Measurements from ENCODE around the gene CNTFR. TPM values are rescaled to one million over a fixed set of nuclear protein-coding genes. Genes with fewer than 3 reads are reported as not detected.

CNTFR gene
- total RNA-seq, 2 donors from 2014 or later, result 1.6 to 16.8 TPM

DNA sequence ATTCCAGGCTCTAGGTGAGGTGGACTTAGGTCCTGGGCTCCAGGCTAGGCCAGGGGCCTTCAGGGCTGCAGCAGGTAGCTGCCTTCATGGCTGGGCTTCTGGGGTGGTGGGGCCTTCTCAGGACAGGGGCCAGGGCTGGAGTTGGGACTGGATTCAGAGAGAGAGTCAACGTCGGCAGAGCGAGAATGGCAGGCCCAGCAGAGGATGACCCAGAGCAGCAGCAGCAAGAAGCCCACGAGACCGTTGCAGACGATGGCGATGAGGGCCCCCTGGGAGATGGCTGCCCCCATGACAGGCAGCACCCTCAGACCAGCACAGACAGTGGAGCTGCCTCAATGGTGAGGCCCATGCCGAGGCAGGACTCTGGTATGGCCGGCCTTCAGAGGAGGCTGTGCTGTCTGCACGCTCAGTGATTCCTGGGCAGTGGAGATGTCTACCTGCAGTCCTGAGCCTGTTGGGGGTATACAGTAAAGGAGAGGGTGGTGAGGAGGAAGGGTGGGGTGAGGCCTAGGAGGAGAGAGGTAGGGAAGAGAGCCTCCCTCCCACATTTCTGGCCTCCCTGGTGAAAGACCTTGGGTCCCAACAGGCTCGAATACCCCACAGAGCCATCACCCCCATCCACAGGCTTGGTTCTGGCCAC lies 68.0 kb downstream of the CNTFR start:
- H3K4me3 ChIP-seq, result no peak overlapping the region
- H3K27me3 ChIP-seq, result no peaks in the 10 kb centered on the region
- intact Hi-C loops (cut with DNase I), result no loop called here

DNA sequence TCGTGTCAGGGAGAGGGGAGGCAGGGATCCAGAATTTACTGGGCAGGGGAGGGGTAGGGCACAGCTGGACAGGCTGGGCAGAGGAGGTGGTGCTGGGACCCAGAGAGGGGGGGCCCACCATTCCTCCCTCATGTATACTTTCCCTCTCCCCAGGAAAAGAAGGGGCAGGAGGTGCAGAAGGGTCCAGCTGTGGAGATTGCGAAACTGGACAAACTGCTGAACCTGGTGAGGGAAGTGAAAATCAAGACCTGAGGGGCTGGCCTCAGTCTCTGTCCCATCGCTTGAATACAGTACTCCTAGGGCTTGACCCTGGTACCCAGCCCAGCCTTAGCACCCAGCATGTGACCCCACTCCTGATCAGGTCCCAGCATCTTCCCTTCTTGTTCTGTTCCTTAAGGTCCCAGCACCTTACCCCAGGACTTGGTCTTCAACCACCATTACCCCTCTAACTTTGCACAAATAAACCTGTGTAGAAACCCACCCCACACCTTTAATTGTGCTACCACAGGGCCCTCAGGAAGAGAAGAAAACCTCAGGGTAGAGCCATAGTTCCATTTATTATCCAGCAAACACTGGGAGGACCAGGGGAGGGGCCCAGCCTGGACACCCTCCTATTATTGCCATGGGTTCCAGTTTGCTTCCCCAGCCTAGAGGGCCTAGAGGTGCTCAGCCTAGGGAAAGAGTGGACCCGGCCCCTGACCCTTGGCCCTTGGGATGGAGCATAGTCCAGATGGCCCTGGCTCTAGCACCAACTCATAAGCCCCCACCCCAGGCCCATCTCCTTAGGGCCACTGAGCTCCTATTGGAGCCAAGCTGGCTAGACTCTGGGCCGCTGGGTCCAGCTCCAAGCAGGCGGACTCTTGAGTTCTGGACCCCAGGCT lies 68.8 kb downstream of the CNTFR start:
- Histone ChIP-seq H3K4me3 (no peak overlapping the region), H3K4me1 (peaks cover 11% of the 10 kb centered on the region), H3K27ac (no peak overlapping the region), H3K9me3 (no peaks in the 10 kb centered on the region), H3K36me3 (replicated peaks in 1 of 2; ENCODE audit: insufficient read depth in 1 of 2, low read depth in 2 of 2) (no peaks in the 10 kb centered on the region), H3K27me3 (no peaks in the 10 kb centered on the region)
- WGBS, 2 donors, result 88 to 90% methylated on average over 4 to 6 of the region's 6 CpGs
- no peak for DNase-seq
- intact Hi-C loops (cut with DNase I), result no loop called here
- TF ChIP-seq POLR2A (IDR thresholded peaks at IDR 0.05), result no peak
- TF ChIP-seq, protein P1, sequence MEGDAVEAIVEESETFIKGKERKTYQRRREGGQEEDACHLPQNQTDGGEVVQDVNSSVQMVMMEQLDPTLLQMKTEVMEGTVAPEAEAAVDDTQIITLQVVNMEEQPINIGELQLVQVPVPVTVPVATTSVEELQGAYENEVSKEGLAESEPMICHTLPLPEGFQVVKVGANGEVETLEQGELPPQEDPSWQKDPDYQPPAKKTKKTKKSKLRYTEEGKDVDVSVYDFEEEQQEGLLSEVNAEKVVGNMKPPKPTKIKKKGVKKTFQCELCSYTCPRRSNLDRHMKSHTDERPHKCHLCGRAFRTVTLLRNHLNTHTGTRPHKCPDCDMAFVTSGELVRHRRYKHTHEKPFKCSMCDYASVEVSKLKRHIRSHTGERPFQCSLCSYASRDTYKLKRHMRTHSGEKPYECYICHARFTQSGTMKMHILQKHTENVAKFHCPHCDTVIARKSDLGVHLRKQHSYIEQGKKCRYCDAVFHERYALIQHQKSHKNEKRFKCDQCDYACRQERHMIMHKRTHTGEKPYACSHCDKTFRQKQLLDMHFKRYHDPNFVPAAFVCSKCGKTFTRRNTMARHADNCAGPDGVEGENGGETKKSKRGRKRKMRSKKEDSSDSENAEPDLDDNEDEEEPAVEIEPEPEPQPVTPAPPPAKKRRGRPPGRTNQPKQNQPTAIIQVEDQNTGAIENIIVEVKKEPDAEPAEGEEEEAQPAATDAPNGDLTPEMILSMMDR (IDR thresholded peaks at IDR 0.05), result no peak
- no peak for ATAC-seq

More for the DNA sequence above, 68.0 kb downstream of the CNTFR start:
- Histone ChIP-seq H3K9me3 (no peaks in the 10 kb centered on the region), H3K36me3 (replicated peaks in 1 of 2; ENCODE audit: insufficient read depth in 1 of 2, low read depth in 2 of 2) (no peaks in the 10 kb centered on the region), H3K27ac (no peak overlapping the region), H3K4me1 (peaks cover 11% of the 10 kb centered on the region)
- ATAC-seq (no peak), DNase-seq (no peak)
- no peak for TF ChIP-seq POLR2A (IDR thresholded peaks at IDR 0.05)
- TF ChIP-seq, protein P1 (IDR thresholded peaks at IDR 0.05), result no peak
- WGBS, 2 donors, result 93 to 95% methylated on average over 11 of the region's 11 CpGs

DNA sequence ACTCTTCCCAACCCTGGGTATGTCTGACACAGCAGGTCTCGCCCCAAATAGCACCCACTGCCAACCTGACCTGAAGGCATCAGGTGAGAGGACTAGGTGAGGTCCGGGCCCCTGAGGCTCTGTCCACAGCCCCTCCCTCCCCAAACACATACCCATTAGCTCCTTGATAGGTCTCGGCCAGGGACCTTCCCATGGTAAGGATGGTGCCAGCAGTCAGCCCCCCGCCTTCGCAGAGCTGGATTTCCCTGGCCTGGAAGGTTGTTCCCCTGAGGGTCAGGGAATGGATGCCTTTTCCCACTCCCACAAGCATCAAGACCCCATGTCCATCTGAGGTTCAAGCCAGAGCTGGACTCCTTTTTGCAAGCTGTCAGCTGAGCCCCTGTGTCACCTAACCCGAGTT lies 69.4 kb downstream of the CNTFR start:
- no peaks in the 10 kb centered on the region for H3K27me3 ChIP-seq
- H3K9me3 ChIP-seq, result no peaks in the 10 kb centered on the region
- TF ChIP-seq, protein P1 (IDR thresholded peaks at IDR 0.05), result no peak
- no peak for TF ChIP-seq POLR2A (IDR thresholded peaks at IDR 0.05)
- peaks cover 11% of the 10 kb centered on the region for H3K4me1 ChIP-seq
- no peak overlapping the region for H3K4me3 ChIP-seq
- 53 to 84% methylated on average over 4 to 6 of the region's 6 CpGs for WGBS, 2 donors
- intact Hi-C loops (cut with DNase I), result no loop called here
- no peaks in the 10 kb centered on the region for H3K36me3 ChIP-seq (replicated peaks in 1 of 2; ENCODE audit: insufficient read depth in 1 of 2, low read depth in 2 of 2)
- DNase-seq, result no peak
- no peak overlapping the region for H3K27ac ChIP-seq
- ATAC-seq, result no peak

DNA sequence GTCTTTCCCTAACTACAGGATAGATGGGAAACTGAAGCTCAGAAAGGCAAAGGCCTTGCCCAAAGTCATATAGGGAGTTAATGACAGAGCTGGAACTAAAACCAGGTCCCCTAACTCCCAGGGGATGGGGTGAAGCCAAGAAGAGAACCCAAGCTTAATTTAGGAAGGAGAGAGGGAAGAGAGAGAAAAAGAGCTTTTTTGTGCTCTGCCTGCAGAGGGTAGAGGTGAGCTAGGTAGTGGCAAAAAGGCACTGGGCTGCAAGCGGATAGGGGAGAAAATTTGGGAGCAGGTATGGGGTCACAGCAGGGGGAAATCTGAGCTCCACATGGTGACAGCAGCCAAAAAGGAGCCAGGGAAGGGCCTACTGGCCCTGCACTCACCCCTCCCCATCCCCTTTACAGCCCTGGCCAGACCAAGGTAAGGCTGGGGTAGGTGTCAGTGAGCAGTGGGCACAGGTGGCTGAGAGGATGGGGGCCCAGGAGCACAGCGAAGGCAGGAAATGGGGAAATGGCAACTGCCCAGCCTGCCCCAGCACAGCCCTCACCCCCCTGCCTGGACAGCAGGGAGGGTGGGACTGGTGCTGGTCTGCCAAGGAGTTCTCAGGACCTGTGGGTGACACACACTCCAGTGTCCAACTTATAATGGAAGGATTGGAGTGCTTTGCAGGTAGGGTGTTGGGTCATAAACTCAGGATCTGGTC lies 70.1 kb downstream of the CNTFR start:
- Histone ChIP-seq H3K36me3 (replicated peaks in 1 of 2; ENCODE audit: insufficient read depth in 1 of 2, low read depth in 2 of 2) (no peaks in the 10 kb centered on the region), H3K27ac (no peak overlapping the region), H3K9me3 (no peaks in the 10 kb centered on the region), H3K27me3 (no peaks in the 10 kb centered on the region), H3K4me1 (peaks cover 11% of the 10 kb centered on the region), H3K4me3 (no peak overlapping the region)
- TF ChIP-seq, protein P1 (IDR thresholded peaks at IDR 0.05), result peak in 1 of 7 experiments; percentile 15
- no peak for TF ChIP-seq POLR2A (IDR thresholded peaks at IDR 0.05)
- WGBS, 2 donors, result 75 to 87% methylated on average over 2 of the region's 2 CpGs
- ATAC-seq (no peak), DNase-seq (no peak)
- intact Hi-C loops (cut with DNase I), result no loop called here

All from body of pancreas (tissue), 4 donors.